Kidney epithelial cell (primary cell): ENCODE results near the gene SPINK5. TPM values are rescaled to one million over a fixed set of nuclear protein-coding genes. Genes with fewer than 3 reads are reported as not detected.

Source experiments
- DNase-seq: peaks from one replicate; pipeline ENCODE4 v3.0.0-alpha.2; 2010; ENCODE audit warnings: low read depth
- H3K27me3 ChIP-seq: 2 replicates; pipeline ENCODE4 v1.6.0; 2011; ENCODE audit warnings: low read length; ENCODE audit not compliant: control insufficient read depth, insufficient read depth
- H3K36me3 ChIP-seq: 2 replicates; pipeline ENCODE4 v1.5.1; 2011; ENCODE audit warnings: low read length; ENCODE audit not compliant: control insufficient read depth, insufficient read depth
- H3K4me3 ChIP-seq: 2 replicates; pipeline ENCODE4 v1.5.1; 2011; ENCODE audit warnings: low read depth, mild to moderate bottlenecking, control low read depth, low read length
- CTCF ChIP-seq: IDR thresholded peaks from 2 replicates; pipeline ENCODE4 v1.5.1; 2011; ENCODE audit warnings: mild to moderate bottlenecking, moderate library complexity, low read length, control low read depth, inconsistent platforms; ENCODE audit not compliant: insufficient read depth, poor library complexity, severe bottlenecking
- total RNA-seq: library from RNA; depleted of rRNA; stranded (reverse); fragments of >200 nt; gene quantifications from 2 replicates; pipeline ENCODE4 v1.2.3, GENCODE V29; 2015

SPINK5 gene
- total RNA-seq, 1 donor from 2014 or later: 0.04 TPM

- no peak for TF ChIP-seq CTCF
- H3K4me3 ChIP-seq: no peak overlapping the region
- no peaks in the 10 kb centered on the region for H3K27me3 ChIP-seq
- no peak for DNase-seq
- no peaks in the 10 kb centered on the region for H3K36me3 ChIP-seq
Measured at GRCh38 chr5:148085977-148086705, 22.4 kb downstream of the SPINK5 start.

- TF ChIP-seq CTCF: no peak
- Histone ChIP-seq H3K27me3 (no peaks in the 10 kb centered on the region), H3K36me3 (no peaks in the 10 kb centered on the region), H3K4me3 (no peak overlapping the region)
- no peak for DNase-seq
Measured at GRCh38 chr5:148090146-148090772, 26.5 kb downstream of the SPINK5 start.

- no peak for DNase-seq
- Histone ChIP-seq H3K27me3 (no peaks in the 10 kb centered on the region), H3K4me3 (no peak overlapping the region), H3K36me3 (no peaks in the 10 kb centered on the region)
- TF ChIP-seq CTCF: no peak
Measured at GRCh38 chr5:148090773-148091250, 27.0 kb downstream of the SPINK5 start.

- Histone ChIP-seq H3K27me3 (no peaks in the 10 kb centered on the region), H3K4me3 (no peak overlapping the region), H3K36me3 (no peaks in the 10 kb centered on the region)
- DNase-seq: no peak
- TF ChIP-seq CTCF: no peak
Measured at GRCh38 chr5:148091991-148092964, 28.5 kb downstream of the SPINK5 start.

GRCh38 chr5:148094336-148094735 is 30.6 kb downstream of the SPINK5 start:
- no peak overlapping the region for H3K4me3 ChIP-seq
- no peak for TF ChIP-seq CTCF

More at GRCh38 chr5:148094336-148094735, 30.6 kb downstream of the SPINK5 start:
- no peaks in the 10 kb centered on the region for H3K27me3 ChIP-seq
- no peaks in the 10 kb centered on the region for H3K36me3 ChIP-seq
- no peak for DNase-seq
